ENCODE measurements around the gene TAS2R46. TPM values are rescaled to one million over a fixed set of nuclear protein-coding genes. Genes with fewer than 3 reads are reported as not detected.
"Not testable (repeated sequence)": the region's sequence is repeated elsewhere in the genome, so short reads cannot be mapped to it uniquely, and the experiment has no call there.

TAS2R46 gene
- 1.3 and 1.5 TPM in 2 replicates for total RNA-seq
- long read RNA-seq = 0 reads

- DNase-seq (ENCODE audit: extremely low spot score, unreplicated experiment); H3K4me3 Mint-ChIP-seq (ENCODE audit: unreplicated experiment); H3K27me3 Mint-ChIP-seq (ENCODE audit: unreplicated experiment); H3K4me1 Mint-ChIP-seq (ENCODE audit: unreplicated experiment); H3K9me3 Mint-ChIP-seq (ENCODE audit: unreplicated experiment); H3K36me3 Mint-ChIP-seq (ENCODE audit: unreplicated experiment); H3K27ac Mint-ChIP-seq (ENCODE audit: unreplicated experiment): not testable (repeated sequence)
Observed at GRCh38 chr12:11062194-11062593, at the start of gene TAS2R46. TSS of gene TAS2R46 (minus strand) at chr12:11062294. CDS start at chr12:11062294, 0 bp downstream.

GRCh38 chr12:11111213-11111612 is 49.1 kb upstream of the TAS2R46 start:
- peaks cover 59% of the 10 kb centered on the region for H3K9me3 Mint-ChIP-seq (ENCODE audit: unreplicated experiment)
- H3K36me3 Mint-ChIP-seq (ENCODE audit: unreplicated experiment) = peaks cover 53% of the 10 kb centered on the region

GRCh38 chr12:11108862-11109261 is 46.8 kb upstream of the TAS2R46 start:
- H3K27ac Mint-ChIP-seq (ENCODE audit: unreplicated experiment) = no peak overlapping the region
- H3K9me3 Mint-ChIP-seq (ENCODE audit: unreplicated experiment) = peaks cover 49% of the 10 kb centered on the region
- no peak for DNase-seq (ENCODE audit: extremely low spot score, unreplicated experiment)
- no peak overlapping the region for H3K4me3 Mint-ChIP-seq (ENCODE audit: unreplicated experiment)
- H3K36me3 Mint-ChIP-seq (ENCODE audit: unreplicated experiment) = peaks cover 49% of the 10 kb centered on the region
- TF ChIP-seq CTCF (IDR thresholded peaks at IDR 0.05) = no peak
- no peaks in the 10 kb centered on the region for H3K4me1 Mint-ChIP-seq (ENCODE audit: unreplicated experiment)
- H3K27me3 Mint-ChIP-seq (ENCODE audit: unreplicated experiment) = no peaks in the 10 kb centered on the region

More at GRCh38 chr12:11111213-11111612, 49.1 kb upstream of the TAS2R46 start:
- H3K27me3 Mint-ChIP-seq (ENCODE audit: unreplicated experiment); DNase-seq (ENCODE audit: extremely low spot score, unreplicated experiment); H3K4me3 Mint-ChIP-seq (ENCODE audit: unreplicated experiment); H3K27ac Mint-ChIP-seq (ENCODE audit: unreplicated experiment): not testable (repeated sequence)
- peaks cover 12% of the 10 kb centered on the region for H3K4me1 Mint-ChIP-seq (ENCODE audit: unreplicated experiment)

GRCh38 chr12:11107719-11108118 is 45.6 kb upstream of the TAS2R46 start:
- no peak overlapping the region for H3K27ac Mint-ChIP-seq (ENCODE audit: unreplicated experiment)
- peaks cover 42% of the 10 kb centered on the region for H3K36me3 Mint-ChIP-seq (ENCODE audit: unreplicated experiment)
- peaks cover 45% of the 10 kb centered on the region for H3K9me3 Mint-ChIP-seq (ENCODE audit: unreplicated experiment)
- DNase-seq (ENCODE audit: extremely low spot score, unreplicated experiment) = no peak
- TF ChIP-seq CTCF (IDR thresholded peaks at IDR 0.05) = no peak
- H3K4me3 Mint-ChIP-seq (ENCODE audit: unreplicated experiment) = no peak overlapping the region
- H3K4me1 Mint-ChIP-seq (ENCODE audit: unreplicated experiment) = no peaks in the 10 kb centered on the region
- H3K27me3 Mint-ChIP-seq (ENCODE audit: unreplicated experiment) = no peaks in the 10 kb centered on the region

GRCh38 chr12:11106288-11106687 is 44.2 kb upstream of the TAS2R46 start:
- Mint-ChIP-seq H3K27ac (ENCODE audit: unreplicated experiment) (no peak overlapping the region), H3K4me3 (ENCODE audit: unreplicated experiment) (no peak overlapping the region), H3K27me3 (ENCODE audit: unreplicated experiment) (no peaks in the 10 kb centered on the region), H3K9me3 (ENCODE audit: unreplicated experiment) (peaks cover 32% of the 10 kb centered on the region), H3K4me1 (ENCODE audit: unreplicated experiment) (no peaks in the 10 kb centered on the region), H3K36me3 (ENCODE audit: unreplicated experiment) (peaks cover 32% of the 10 kb centered on the region)
- TF ChIP-seq CTCF (IDR thresholded peaks at IDR 0.05) = no peak
- no peak for DNase-seq (ENCODE audit: extremely low spot score, unreplicated experiment)

- Mint-ChIP-seq H3K27me3 (ENCODE audit: unreplicated experiment) (no peaks in the 10 kb centered on the region), H3K4me3 (ENCODE audit: unreplicated experiment) (no peak overlapping the region), H3K9me3 (ENCODE audit: unreplicated experiment) (peaks cover 24% of the 10 kb centered on the region), H3K4me1 (ENCODE audit: unreplicated experiment) (no peaks in the 10 kb centered on the region), H3K27ac (ENCODE audit: unreplicated experiment) (no peak overlapping the region), H3K36me3 (ENCODE audit: unreplicated experiment) (peaks cover 31% of the 10 kb centered on the region)
- TF ChIP-seq CTCF (IDR thresholded peaks at IDR 0.05) = no peak
- no peak for DNase-seq (ENCODE audit: extremely low spot score, unreplicated experiment)
Observed at GRCh38 chr12:11105546-11105945, 43.5 kb upstream of the TAS2R46 start.

GRCh38 chr12:11094910-11095309 is 32.8 kb upstream of the TAS2R46 start:
- H3K36me3 Mint-ChIP-seq (ENCODE audit: unreplicated experiment); DNase-seq (ENCODE audit: extremely low spot score, unreplicated experiment); H3K9me3 Mint-ChIP-seq (ENCODE audit: unreplicated experiment); H3K27ac Mint-ChIP-seq (ENCODE audit: unreplicated experiment); H3K4me3 Mint-ChIP-seq (ENCODE audit: unreplicated experiment); H3K4me1 Mint-ChIP-seq (ENCODE audit: unreplicated experiment); H3K27me3 Mint-ChIP-seq (ENCODE audit: unreplicated experiment): not testable (repeated sequence)

Measured in osteocyte (in vitro differentiated cells).